Activated naive CD8-positive, alpha-beta T cell (primary cell): ENCODE data around the gene ITGBL1.

ENCODE experiments used
- H3K27ac Mint-ChIP-seq: one replicate; pipeline ENCODE4 v1.8.0; 2021; ENCODE audit warnings: mixed read lengths
- H3K27me3 Mint-ChIP-seq: one replicate; pipeline ENCODE4 v1.8.0; 2021; ENCODE audit warnings: mixed read lengths
- H3K36me3 Mint-ChIP-seq: one replicate; pipeline ENCODE4 v1.8.0; 2021; ENCODE audit warnings: mixed read lengths
- H3K4me1 Mint-ChIP-seq: one replicate; pipeline ENCODE4 v1.8.0; 2021; ENCODE audit warnings: low read depth, mixed read lengths
- H3K4me3 Mint-ChIP-seq: one replicate; pipeline ENCODE4 v1.8.0; 2021; ENCODE audit warnings: mild to moderate bottlenecking, mixed read lengths
- H3K9me3 Mint-ChIP-seq: one replicate; pipeline ENCODE4 v1.8.0; 2021; ENCODE audit warnings: low read depth, mixed read lengths

The ITGBL1 gene

GRCh38 chr13:101763191-101763590, 310.7 kb downstream of the ITGBL1 start:
- Mint-ChIP-seq H3K36me3 (no peaks in the 10 kb centered on the region), H3K27me3 (peaks cover 15% of the 10 kb centered on the region), H3K27ac (no peak overlapping the region), H3K4me1 (no peaks in the 10 kb centered on the region), H3K9me3 (no peaks in the 10 kb centered on the region), H3K4me3 (no peak overlapping the region)
